Panc1 (cell line): Measurements from ENCODE around the gene AATF. TPM values are rescaled to one million over a fixed set of nuclear protein-coding genes. Genes with fewer than 3 reads are reported as not detected.

Experiments
- ATAC-seq: fragments of 200-7000 bp; cut with Tn5 transposase; 2 replicates; pipeline ENCODE4 v1.9.1; 2020; ENCODE audit warnings: mild to moderate bottlenecking, moderate library complexity
- BruUV-seq: library from RNA; stranded (reverse); fragments of 400-500 nt; replicated peaks from 2 replicates; lab custom pipeline; 2021; lab: Mats Ljungman, UMichigan
- CTCF ChIA-PET: fragments of 300-600 bp; sonication (Branson Sonifier 250); formaldehyde crosslinking; loops from one replicate; lab custom pipeline; 2022; ENCODE audit warnings: antibody characterized with exemption; lab: Charles Lee
- POLR2A ChIA-PET: fragments of 300-600 bp; sonication (Branson Sonifier 250); formaldehyde crosslinking; loops from one replicate; lab custom pipeline; 2022; ENCODE audit warnings: antibody characterized with exemption; lab: Charles Lee
- DNase-seq: peaks from one replicate; pipeline ENCODE4 v3.0.0-alpha.2; 2010; ENCODE audit warnings: low read depth, low spot score
- H3K27ac ChIP-seq: 2 replicates; pipeline ENCODE4 v1.5.1; 2011; ENCODE audit warnings: mild to moderate bottlenecking, low read length, inconsistent platforms
- H3K27me3 ChIP-seq: fragments of 200-500 bp; sonication (Bioruptor generic); 2 replicates; pipeline ENCODE4 v1.6.0; 2014; ENCODE audit warnings: low read length, inconsistent platforms; ENCODE audit not compliant: control insufficient read depth, insufficient read depth
- H3K36me3 ChIP-seq: fragments of 200-500 bp; sonication (Bioruptor generic); 2 replicates; pipeline ENCODE4 v1.5.1; 2014; ENCODE audit warnings: inconsistent platforms, mild to moderate bottlenecking, low read length, moderate library complexity; ENCODE audit not compliant: control insufficient read depth, insufficient read depth
- H3K4me1 ChIP-seq: 2 replicates; pipeline ENCODE4 v1.5.1; 2011; ENCODE audit warnings: inconsistent platforms, mild to moderate bottlenecking, low read length, moderate library complexity; ENCODE audit not compliant: control insufficient read depth, insufficient read depth
- H3K4me3 ChIP-seq, 2 experiments: 2 replicates each; pipeline ENCODE4 v1.5.1; 2011 to 2012; ENCODE audit warnings: low read depth in 2 of 2, low read length in 2 of 2, mild to moderate bottlenecking in 2 of 2, inconsistent platforms in 1 of 2, moderate library complexity in 1 of 2
- H3K9me3 ChIP-seq: fragments of 200-500 bp; sonication (Bioruptor generic); 2 replicates; pipeline ENCODE4 v1.5.1; 2014; ENCODE audit warnings: low read depth, mild to moderate bottlenecking, inconsistent platforms, low read length, moderate library complexity; ENCODE audit not compliant: control insufficient read depth, insufficient read depth
- CTCF ChIP-seq: fragments of 450-650 bp; IDR thresholded peaks from 2 replicates; pipeline ENCODE4 v1.5.1; 2017; ENCODE audit warnings: mild to moderate bottlenecking
- POLR2AphosphoS5 ChIP-seq: IDR thresholded peaks from 2 replicates; pipeline ENCODE4 v1.6.1; 2012; ENCODE audit warnings: mild to moderate bottlenecking, low read depth, low read length, moderate library complexity
- SIN3A ChIP-seq: IDR thresholded peaks from 2 replicates; pipeline ENCODE4 v1.6.1; 2012; ENCODE audit warnings: low read depth, mild to moderate bottlenecking, low read length, moderate library complexity, borderline replicate concordance; ENCODE audit not compliant: insufficient read depth
- TCF7L2 ChIP-seq: IDR thresholded peaks from 2 replicates; pipeline ENCODE4 v1.6.1; 2011; ENCODE audit warnings: mild to moderate bottlenecking, low read depth, low read length, inconsistent platforms
- in situ Hi-C: cut with HindIII; loops from 2 replicates; pipeline ENCODE4 v1.10.0; 2016; ENCODE audit warnings: low sequenced_read_pairs, low pct_unique_long_range_greater_than_20kb
- intact Hi-C: fragments of 100-400 bp; cut with micrococcal nuclease; formaldehyde crosslinking; loops from one replicate; pipeline ENCODE4 v1.10.0; 2022; ENCODE audit not compliant: unreplicated experiment
- total RNA-seq: library from RNA; stranded (reverse); gene quantifications from one replicate; pipeline ENCODE4 v1.2.1, GENCODE V29; 2021; ENCODE audit not compliant: unreplicated experiment
- TF ChIP-seq, protein P1 (sequence below), 2 experiments: IDR thresholded peaks; 2 replicates each; pipeline ENCODE4 v1.6.1; 2011 to 2012; ENCODE audit warnings: low read depth in 2 of 2, control low read depth in 1 of 2, low read length in 1 of 2, mild to moderate bottlenecking in 1 of 2, moderate library complexity in 1 of 2; ENCODE audit not compliant: insufficient read depth in 1 of 2

AATF gene
- total RNA-seq, 1 experiment from 2014 or later: 58.1 TPM

GRCh38 chr17:37025847-37026530 lies 77.2 kb downstream of the AATF start:
- Histone ChIP-seq H3K4me1 (no peaks in the 10 kb centered on the region), H3K4me3 (no peak overlapping the region), H3K36me3 (no peaks in the 10 kb centered on the region; the same call in 1 of the 2 replicates), H3K27ac (no peak overlapping the region), H3K9me3 (no peaks in the 10 kb centered on the region), H3K27me3 (no peaks in the 10 kb centered on the region)
- ATAC-seq (no peak), DNase-seq (no peak)
- no TSS peak for BruUV-seq
- POLR2A ChIA-PET: no interaction called here
- CTCF ChIA-PET: no interaction called here
- in situ Hi-C loops (no loop called here), intact Hi-C loops (no loop called here)
- TF ChIP-seq SIN3A (no peak), TCF7L2 (no peak), CTCF (no peak), POLR2AphosphoS5 (no peak)
- TF ChIP-seq, protein P1, sequence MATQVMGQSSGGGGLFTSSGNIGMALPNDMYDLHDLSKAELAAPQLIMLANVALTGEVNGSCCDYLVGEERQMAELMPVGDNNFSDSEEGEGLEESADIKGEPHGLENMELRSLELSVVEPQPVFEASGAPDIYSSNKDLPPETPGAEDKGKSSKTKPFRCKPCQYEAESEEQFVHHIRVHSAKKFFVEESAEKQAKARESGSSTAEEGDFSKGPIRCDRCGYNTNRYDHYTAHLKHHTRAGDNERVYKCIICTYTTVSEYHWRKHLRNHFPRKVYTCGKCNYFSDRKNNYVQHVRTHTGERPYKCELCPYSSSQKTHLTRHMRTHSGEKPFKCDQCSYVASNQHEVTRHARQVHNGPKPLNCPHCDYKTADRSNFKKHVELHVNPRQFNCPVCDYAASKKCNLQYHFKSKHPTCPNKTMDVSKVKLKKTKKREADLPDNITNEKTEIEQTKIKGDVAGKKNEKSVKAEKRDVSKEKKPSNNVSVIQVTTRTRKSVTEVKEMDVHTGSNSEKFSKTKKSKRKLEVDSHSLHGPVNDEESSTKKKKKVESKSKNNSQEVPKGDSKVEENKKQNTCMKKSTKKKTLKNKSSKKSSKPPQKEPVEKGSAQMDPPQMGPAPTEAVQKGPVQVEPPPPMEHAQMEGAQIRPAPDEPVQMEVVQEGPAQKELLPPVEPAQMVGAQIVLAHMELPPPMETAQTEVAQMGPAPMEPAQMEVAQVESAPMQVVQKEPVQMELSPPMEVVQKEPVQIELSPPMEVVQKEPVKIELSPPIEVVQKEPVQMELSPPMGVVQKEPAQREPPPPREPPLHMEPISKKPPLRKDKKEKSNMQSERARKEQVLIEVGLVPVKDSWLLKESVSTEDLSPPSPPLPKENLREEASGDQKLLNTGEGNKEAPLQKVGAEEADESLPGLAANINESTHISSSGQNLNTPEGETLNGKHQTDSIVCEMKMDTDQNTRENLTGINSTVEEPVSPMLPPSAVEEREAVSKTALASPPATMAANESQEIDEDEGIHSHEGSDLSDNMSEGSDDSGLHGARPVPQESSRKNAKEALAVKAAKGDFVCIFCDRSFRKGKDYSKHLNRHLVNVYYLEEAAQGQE (IDR thresholded peaks at IDR 0.05; ENCODE audit: insufficient read depth in 1 of 2, low read depth in 2 of 2, low read length in 1 of 2): no peak

GRCh38 chr17:37026531-37026869 lies 77.7 kb downstream of the AATF start:
- H3K27me3 ChIP-seq: no peaks in the 10 kb centered on the region
- TF ChIP-seq TCF7L2: no peak
- no peak overlapping the region for H3K4me3 ChIP-seq
- intact Hi-C loops: no loop called here
- POLR2A ChIA-PET: no interaction called here
- ATAC-seq: no peak
- no peak overlapping the region for H3K27ac ChIP-seq
- H3K36me3 ChIP-seq: no peaks in the 10 kb centered on the region; the same call in 1 of the 2 replicates
- H3K4me1 ChIP-seq: no peaks in the 10 kb centered on the region
- in situ Hi-C loops: no loop called here
- no TSS peak for BruUV-seq
- DNase-seq: no peak
- CTCF ChIA-PET: no interaction called here
- H3K9me3 ChIP-seq: no peaks in the 10 kb centered on the region

GRCh38 chr17:37028040-37028439 lies 79.3 kb downstream of the AATF start:
- DNase-seq (no peak), ATAC-seq (no peak)
- in situ Hi-C loops: no loop called here
- Histone ChIP-seq H3K4me3 (no peak overlapping the region), H3K27me3 (no peaks in the 10 kb centered on the region), H3K36me3 (peaks cover 3% of the 10 kb centered on the region; the same call in 1 of the 2 replicates), H3K4me1 (no peaks in the 10 kb centered on the region), H3K27ac (no peak overlapping the region), H3K9me3 (no peaks in the 10 kb centered on the region)
- CTCF ChIA-PET: no interaction called here
- POLR2A ChIA-PET: no interaction called here
- TF ChIP-seq SIN3A: no peak
- no peak for TF ChIP-seq CTCF
- TF ChIP-seq, protein P1 (IDR thresholded peaks at IDR 0.05; ENCODE audit: insufficient read depth in 1 of 2, low read depth in 2 of 2, low read length in 1 of 2): no peak
- no peak for TF ChIP-seq POLR2AphosphoS5
- TF ChIP-seq TCF7L2: no peak
- no TSS peak for BruUV-seq
- intact Hi-C loops: no loop called here
